Fibroblast of skin of abdomen (primary cell): ENCODE results near the gene C21orf91.

ENCODE experiments used
- DNase-seq: peaks from one replicate; pipeline ENCODE4 v3.0.0-alpha.2; 2013

Gene C21orf91

DNA sequence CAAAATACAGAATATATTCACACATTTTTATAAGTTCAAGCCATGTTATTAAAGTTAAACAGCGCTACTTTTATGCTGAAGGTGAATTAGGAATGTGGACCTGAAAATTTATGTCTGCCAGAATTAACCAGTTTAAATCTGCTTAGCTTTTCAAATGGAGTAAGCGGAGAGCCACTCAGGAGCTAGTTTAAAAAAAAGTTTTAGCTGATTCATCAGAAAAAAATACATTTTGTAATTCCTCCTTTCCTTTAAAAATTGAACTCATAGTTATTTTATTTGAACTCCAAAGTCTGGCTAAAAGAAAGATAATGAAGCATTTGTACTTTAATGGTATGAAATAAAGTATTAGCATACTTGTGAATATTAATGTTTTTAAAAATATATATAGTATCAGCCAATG, 21.2 kb downstream of the C21orf91 start:
- DNase-seq: no peak

DNA sequence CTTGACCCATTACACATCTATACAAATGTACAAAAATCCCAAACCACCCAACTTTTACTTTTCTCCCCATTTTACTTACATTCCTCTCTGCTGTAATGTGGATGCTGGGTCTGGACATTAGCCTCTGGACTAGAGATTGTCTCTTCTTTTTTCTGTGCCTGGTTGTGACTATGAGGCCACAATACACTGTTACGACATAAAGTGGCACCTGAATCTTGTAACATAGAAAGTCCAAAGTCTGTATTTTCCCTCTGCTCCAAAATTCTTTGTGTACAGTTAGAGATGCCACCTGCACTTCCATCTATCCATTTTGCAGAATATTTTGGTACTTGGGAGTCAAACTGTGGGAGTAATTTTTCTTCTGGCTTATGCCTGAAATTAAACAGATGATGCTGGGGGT, 22.7 kb downstream of the C21orf91 start:
- DNase-seq: no peak

DNA sequence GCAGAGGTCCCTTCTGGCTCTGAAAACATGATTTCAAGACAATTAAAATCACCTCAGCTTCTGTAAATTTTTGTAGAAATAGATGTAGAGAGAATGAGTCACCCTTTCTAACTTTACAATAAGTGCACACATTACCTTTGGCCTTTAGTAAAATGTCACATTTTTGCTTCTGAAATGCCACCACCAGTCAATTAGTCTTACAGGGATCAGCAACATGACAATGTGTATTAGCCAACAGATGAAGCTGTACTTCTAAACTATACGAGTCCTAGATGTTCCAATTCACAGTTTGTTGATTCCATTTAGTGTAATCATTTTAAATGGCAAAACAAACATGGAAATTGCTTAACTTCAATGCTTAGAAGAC, 23.1 kb downstream of the C21orf91 start:
- DNase-seq: no peak

DNA sequence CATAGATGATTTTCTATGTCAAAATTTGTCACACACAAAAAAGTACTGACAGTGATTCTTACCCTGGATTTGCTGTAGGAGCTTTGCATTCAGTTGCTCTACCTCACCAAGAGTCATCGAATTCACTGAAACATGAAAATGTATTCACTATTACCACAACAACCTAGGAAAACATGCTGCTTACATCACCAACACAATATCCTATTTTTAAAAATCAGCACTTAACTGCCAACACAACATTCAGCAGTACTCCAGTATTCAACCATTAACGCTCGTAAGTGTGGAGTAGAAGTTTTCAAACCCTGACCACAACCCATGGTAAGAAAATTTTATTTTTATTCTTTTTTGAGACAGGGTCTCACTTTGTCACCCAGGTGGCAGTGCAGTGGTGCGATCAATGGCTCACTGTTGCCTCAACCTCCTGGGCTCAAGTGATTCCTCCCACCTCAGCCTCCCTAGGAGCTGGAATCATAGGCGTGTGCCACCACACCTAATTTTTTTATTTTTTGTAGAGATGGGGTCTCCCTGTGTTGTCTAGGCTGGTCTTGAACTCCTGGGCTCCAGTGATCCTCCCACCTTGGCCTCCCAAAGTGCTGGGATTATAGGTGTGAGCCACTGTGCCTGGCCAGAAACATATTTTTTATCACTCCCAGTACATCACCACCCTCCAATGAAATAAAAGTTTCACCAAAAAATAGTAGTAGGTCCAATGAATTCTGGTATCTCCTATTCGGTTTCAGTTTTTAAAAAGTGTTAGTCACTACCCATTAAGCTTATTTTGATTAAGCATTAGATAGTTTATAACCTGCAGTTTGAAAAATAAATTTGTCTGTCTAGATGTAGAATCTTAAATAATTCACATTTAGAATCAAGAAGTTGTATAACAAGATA, 23.8 kb downstream of the C21orf91 start:
- no peak for DNase-seq

DNA sequence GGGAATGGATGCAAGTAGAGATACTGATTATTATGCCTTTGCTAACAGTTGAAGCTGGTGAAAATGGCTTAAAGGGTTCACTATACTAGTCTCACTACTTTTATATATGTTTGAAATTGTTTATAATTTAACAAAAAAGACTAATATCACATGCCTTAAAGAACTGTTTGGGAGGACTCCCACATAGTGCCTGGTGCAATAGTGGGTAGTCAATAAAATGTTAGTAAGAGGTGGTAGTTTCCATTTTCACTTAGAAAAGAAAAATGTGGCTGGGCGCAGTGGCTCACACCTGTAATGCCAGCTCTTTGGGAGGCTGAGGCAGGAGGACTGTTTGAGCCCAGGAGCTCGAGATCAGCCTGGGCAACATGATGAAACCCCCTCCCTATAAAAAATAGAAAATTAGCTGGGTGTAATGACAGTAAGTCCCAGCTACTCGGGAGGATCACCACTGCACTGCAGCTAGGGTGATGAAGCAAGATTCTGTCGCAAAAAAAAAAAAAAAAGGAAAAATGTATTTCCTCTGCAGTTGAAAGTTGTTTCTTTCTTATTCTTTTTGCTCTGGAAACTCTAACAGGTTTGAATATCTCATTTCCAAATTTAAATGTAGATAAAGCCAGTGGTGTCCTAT, 24.5 kb downstream of the C21orf91 start:
- no peak for DNase-seq

DNA sequence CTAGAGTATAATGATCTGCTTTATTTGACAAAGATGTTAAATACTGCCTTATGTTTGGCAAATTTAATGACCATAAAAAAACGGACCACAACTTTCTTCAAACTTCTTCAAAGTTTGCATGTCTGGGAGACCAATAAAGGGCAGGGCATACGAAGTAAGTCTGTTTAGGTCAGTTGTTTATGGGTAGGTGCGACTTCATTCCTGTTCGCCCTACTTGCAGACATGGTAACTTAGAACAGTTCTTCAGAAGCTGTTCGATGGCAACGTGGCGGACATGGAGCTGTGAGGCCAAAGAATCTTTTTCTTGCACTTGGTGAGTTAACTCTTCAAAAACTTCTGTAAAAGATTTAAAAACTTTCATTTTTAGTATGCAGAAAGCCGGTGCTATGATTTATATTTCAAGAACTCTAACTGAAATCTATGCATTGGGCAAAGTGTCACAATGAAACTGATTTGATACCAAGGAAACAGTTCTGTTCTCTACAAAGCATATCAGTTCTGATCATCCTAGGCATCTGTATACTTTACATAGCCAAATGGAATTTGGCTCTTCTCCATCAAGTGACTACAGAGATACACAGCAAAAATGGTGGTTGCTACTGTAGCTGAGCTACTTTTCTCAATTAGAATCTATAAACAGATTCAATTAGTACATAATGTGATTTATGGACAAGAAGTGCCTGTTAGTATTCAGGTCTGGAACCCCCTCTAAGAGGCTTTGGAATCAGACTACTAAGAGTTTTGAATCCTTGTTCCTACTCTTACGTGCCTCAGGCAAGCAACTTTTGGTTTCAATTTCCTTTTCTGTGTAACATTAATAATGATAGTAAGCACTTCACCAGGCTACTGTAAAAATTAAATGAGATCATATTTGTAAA, 25.7 kb downstream of the C21orf91 start:
- DNase-seq: peak; percentile 42

DNA sequence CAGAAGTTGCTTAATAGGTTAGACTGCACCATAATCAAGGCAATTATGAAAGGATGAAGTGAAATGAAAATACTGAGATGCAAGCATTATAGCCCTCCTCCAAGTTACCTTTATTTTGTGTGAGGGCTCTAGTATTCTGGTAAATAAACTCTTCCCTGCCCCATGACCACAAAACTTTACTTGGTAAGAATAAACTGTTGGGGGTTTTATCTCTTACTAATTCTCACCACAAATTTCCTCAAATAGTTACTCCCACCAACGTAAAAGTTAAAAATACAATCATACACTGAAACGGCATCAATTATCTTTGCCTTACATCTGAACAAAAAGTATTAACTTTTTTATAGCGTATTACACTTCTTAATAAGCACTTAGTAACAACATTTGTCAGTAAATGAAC, 29.5 kb downstream of the C21orf91 start:
- DNase-seq: no peak

DNA sequence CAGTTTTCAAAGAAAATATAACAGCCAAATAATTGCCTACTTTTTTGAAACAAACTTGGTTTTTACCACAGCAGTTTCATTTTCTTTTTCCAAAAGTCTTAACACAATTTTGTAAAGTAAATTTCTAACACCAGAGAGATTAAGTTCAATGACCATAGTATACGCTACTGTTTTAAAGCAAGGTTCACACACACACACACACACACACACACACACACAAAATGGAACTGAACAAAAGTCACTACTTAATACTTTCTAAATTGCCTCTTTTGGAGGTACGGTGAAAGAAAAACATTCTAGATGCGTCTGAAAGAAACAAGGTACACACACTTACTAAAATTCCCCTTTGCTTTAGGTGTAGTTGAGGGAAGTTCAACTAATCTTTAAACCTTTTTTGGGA, 30.1 kb downstream of the C21orf91 start:
- DNase-seq: no peak

DNA sequence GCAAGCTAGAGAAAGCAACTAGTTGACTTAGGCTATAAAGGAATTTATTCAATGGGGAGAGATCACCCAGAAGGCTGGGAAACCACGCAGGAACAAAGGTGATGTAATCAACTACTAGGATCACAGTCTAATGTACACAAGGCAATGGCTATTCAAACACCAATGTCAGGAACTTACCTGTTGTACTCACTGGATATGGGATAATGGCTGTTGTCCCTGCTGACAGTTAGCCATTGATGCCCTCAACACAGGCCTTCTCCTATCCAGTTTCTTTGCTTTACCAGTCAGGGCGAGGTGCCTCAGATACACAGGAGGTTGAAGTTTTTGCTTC, 32.3 kb downstream of the C21orf91 start:
- no peak for DNase-seq

DNA sequence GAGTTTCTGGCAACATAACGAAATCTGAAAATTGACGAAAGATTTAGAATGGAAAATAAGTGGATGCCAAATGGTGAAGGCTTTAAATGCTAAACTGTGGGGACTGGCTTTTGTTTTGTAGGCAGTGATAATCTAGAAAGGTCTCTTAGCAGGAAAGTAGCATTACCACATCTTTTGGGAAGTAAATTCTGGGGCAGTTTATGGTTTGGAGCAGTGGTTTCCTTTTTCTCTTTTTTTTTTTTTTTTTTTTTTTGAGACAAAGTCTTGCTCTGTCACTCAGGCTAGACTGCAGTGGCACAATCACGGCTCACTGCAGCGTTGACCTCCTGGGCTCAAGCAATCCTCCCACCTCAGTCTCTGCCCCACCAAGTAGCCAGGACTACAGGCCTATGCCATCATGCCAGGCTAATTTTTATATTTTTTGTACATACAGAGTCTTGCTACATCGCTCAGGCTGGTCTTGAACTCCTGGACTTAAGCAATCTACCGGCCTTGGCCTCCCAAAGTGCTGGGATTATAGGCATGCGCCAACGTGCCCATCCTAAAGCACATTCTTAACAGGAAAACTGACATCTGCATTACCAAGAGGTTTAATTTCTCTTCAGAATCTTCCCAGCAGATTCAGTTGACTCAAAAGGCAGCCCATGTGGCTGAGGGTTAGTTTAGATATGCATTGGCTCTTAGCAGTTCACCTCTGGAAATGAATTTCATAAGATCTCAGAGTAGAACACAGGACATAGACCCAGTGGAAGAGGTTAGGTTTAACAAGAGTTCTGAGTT, 32.9 kb downstream of the C21orf91 start:
- DNase-seq: no peak

DNA sequence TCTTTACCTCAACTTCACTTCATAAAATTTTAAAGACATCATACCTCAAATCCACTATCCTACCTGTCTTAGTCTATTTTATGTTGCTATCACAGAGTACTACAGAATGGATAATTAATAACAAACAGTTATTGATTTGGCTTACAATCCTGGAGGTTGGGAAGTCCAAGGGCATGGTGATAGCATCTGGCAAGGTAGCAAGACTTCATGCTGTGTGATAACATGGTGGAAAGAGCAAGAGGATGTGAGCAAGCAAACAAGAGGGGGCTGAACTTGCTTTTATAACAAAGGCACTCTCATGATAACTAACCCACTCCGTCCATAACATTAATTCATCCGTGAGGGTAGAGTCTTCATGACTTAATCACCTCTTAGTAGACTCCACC, 33.8 kb downstream of the C21orf91 start:
- no peak for DNase-seq

DNA sequence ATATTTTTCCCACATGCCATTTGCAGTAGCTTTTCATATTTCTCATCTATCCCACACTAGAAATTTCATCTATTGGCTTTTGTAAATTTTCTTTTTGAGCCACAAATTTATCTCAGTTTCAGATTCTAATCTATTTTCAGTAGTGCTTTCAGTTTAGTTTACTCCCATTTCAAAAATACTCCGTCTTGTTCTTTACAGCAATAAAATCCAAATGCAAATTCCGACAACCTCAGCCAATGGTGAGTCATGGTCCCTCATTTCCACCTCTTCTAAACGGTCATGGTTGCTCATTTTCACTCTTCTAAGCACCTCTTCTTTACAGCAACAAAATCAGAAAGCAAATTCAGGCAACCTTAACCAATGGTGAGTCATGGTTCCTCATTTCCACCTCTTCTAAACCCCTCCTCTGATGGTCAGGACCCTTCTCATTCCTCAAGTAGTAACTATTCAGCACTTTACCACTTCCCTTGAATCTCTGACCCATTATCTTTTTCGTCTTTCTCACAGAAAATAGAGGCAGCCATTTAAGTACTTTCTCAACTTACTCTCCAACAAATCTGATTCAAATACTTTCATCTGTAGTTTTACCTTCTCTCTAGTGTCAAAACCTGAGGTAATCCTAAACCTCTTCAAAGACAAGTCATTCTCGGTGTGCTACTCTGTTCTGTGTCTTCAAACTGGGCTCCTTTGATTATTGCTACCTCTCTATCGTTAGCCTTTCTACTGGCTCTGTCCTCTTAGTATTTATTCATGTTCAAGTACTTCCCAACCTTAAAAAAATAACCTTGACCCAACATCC, 34.4 kb downstream of the C21orf91 start:
- no peak for DNase-seq

DNA sequence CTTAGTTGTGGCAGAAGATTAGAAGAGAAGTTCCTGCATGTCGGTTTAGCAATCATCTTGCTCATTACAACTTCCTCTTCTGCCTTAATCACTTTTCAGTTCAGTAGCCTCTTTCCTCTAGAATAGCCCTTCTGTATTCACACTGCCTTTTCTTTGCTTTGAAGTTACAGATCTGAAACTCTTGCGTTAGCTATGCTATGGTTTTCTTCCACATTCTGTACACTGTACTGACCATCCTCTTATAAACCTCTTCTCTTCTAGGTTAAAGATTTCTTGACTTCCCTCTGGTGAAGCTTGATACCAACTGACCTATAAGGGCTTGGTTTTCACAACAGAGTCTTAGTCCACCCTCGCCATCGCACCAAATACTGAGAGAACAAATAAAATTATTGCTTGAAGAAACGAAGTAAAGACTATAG, 35.0 kb downstream of the C21orf91 start:
- no peak for DNase-seq

DNA sequence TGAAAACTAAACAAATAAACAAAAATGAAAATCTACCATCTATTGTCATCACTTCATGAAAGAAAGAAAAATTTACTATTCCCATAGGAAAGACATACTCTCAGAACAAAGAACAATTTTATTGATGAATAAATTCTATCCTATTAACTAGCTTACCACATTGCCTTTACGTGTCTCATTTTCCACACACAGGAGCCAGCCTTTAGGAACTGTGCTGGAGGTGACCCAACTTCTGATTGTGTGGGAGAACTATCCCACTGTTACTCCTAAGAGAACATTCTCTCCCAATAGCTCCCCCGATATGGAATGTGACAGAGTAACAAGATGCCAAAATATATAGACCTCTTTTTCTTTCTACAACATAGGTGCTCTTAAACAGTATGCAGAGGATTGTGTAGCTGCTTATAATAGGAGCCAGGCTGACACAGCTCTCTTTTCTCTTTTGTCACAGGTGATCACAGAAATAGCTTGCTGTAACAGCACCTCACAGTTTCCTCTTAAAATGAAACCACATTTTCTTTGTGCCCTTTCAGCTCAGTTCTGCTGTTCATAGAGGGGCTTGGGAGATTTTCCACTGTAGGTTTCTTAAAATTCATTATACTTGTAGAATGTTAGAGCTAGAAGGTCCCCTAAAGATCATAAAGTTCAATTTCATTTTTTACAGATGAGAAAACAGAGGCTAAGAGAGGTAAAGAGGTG, 35.5 kb downstream of the C21orf91 start:
- DNase-seq: no peak

DNA sequence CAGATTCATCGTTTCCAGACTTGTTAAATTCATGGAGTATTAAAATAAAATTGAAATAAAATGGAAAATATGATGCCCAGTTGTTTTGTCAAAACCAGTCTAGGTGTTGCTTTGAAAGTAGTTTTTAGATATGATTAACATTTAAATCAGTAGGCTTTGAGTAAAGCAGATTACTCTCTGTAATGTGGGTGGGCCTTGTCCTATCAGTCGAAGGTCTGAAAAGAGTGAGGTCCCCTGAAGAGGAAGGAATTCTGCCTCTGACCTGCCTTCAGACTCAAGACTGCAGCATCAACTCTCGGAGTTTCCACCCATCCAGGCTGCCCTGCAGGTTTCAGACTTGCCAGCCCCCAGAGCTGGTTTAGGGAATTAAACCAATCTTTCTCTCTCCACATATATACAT, 36.2 kb downstream of the C21orf91 start:
- no peak for DNase-seq

DNA sequence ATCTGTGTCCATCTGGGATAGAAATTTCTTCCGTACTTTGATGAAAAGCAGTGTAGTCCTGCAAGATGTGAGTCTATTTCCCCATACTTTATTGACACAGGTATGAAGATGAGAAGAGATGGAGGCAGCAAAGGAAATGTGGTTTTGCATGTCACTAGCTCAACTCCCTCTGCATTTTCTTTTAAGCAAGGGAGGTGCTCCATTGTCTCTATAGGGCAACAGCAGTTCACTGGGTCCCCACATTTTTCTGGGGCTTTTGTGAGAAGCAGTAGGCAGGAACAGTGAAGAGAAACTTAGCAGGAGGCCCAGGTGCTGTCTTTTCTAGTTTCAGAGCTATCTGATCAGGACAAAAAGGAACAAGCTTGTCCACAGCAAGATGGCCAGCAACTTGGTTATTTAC, 37.1 kb downstream of the C21orf91 start:
- no peak for DNase-seq

DNA sequence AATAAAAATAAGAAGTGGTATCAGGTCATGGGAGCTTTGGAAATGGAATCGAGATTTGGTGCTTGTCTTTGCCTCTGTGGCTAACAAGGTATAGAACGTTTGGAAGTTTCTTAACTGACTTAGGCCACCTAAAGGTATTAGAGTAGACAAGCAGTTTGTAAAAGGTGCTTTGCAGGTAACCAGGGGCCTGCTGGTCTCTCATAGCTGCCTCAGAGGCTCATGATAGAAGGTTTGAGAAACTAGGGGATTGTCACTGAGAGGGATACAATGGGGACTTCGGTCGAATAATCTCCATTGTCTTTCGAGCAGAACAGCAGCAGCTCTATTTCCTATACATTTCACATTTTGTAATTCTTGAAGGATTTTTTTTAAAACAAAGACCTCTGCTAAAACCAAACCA, 37.6 kb downstream of the C21orf91 start:
- DNase-seq: no peak

DNA sequence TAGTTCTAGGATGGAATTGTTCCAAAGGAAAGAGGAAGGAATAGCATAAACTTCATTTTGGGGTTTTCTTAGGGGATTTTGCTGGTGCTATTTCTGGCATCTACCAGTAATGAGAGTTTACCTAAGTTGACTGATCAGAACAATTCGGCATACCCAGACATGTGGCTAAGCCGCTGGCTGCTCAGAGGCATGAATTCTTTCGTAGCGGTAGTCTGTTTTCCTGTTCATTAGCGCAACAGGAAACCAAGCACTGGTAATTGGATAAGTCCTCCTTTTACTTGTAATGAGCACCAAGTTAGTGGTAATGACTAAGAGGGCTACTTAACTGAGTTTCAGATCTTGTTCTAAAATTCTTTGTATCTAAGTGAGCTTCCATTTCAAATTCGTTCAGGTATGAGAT, 38.6 kb downstream of the C21orf91 start:
- no peak for DNase-seq

DNA sequence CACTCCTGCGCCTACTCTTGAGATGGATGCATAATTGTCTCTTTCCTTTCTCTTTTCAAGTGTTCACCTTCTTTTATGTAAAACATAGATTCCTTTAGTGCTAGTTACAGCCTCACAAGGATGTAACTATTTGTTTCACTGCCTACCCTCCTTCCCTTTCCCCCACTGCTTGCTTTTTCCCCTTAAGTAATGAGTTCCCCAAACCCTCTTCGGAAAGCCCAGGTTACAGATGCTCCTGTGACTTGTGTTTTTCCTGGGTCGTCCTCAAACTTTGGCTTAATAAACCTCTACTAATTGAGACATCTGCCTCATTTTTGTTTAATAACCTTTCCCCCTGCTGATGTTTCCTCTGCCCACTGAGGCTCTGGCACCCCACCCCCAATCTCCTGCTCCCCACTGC, 39.2 kb downstream of the C21orf91 start:
- DNase-seq: no peak

DNA sequence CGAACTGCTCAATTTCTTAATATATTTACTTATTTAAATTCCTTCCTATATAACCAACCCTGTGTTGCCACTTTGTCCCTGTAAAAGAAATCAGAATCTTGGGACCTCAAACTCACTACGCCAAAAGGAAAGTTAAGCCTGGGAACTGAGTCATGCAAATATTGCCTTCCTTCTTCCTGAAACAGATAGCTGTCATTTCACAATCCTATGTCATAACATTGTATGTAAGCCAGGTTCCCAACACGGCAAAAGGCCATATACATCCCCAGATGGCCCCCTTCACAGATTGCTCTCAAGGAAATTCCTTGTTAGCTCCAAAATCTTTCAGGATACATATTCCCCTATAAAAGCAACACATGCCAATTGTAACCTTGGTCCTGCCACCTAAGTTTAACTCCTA, 39.7 kb downstream of the C21orf91 start:
- DNase-seq: no peak

DNA sequence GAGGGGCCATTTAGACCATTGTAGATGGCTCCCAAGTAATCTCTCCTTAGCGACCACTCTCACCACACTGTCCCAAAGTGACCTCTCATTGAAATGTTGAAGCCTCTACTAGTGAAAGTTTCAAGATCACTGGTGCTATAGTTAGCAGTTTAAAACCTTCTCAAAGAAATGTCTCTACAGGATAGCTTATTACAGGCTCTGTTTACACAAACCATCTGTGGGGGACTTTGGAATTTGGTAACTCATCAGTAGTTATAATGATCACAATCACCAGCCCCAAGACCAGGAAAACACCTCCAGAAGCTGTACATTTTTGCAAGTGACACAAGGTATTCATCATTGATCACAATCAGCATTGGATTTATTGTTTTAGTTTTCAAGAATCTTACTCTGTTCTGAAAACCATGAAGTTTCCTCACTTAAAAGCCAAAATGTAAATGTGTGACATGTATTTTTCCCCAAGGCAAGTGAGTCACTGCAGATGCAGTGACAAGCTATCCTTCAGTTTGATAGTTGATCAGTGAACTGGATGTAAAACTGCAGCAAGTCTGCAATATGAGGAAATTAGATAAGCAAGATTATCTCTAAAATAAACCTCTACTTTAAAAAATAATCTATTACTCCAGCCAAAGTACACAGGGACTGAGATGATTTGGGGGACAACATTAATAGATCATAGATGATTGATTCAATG, 41.9 kb downstream of the C21orf91 start:
- no peak for DNase-seq
